WTC11 (cell line): ENCODE results near the gene RFPL1. TPM values are rescaled to one million over a fixed set of nuclear protein-coding genes. Genes with fewer than 3 reads are reported as not detected.
A peak's percentile ranks its signal among the peaks of the same experiment; 100 is the strongest.

Experiments used
- ATAC-seq: fragments of 200-7000 bp; cut with Tn5 transposase; 2 replicates; pipeline ENCODE4 v1.10.0; 2021; ENCODE audit warnings: mild to moderate bottlenecking, moderate library complexity
- CTCF ChIA-PET: fragments of 300-600 bp; sonication (Branson Sonifier 250); formaldehyde crosslinking; loops from one replicate; lab custom pipeline; 2021; ENCODE audit warnings: antibody characterized with exemption; lab: Charles Lee
- POLR2A ChIA-PET: fragments of 350-600 bp; sonication (Branson Sonifier 250); formaldehyde crosslinking; loops from one replicate; lab custom pipeline; 2021; ENCODE audit warnings: antibody characterized with exemption; lab: Charles Lee
- DNase-seq: peaks from one replicate; pipeline ENCODE4 v3.0.0; 2021; ENCODE audit warnings: low spot score
- H3K27ac Mint-ChIP-seq: 2 replicates; pipeline ENCODE4 v1.8.0; 2021; ENCODE audit warnings: mixed read lengths
- H3K27me3 Mint-ChIP-seq: 2 replicates; pipeline ENCODE4 v1.8.0; 2021; ENCODE audit warnings: low read depth, mild to moderate bottlenecking, moderate library complexity, mixed read lengths
- H3K36me3 Mint-ChIP-seq: 2 replicates; pipeline ENCODE4 v1.8.0; 2021; ENCODE audit warnings: mixed read lengths
- H3K4me1 Mint-ChIP-seq: 2 replicates; pipeline ENCODE4 v1.8.0; 2022; ENCODE audit warnings: mixed read lengths
- H3K4me3 Mint-ChIP-seq: 2 replicates; pipeline ENCODE4 v1.8.0; 2021; ENCODE audit warnings: mild to moderate bottlenecking, moderate library complexity, mixed read lengths
- H3K9me3 Mint-ChIP-seq: 2 replicates; pipeline ENCODE4 v1.8.0; 2021; ENCODE audit warnings: mixed read lengths
- CBFB ChIP-seq: sonication (generic); formaldehyde crosslinking; IDR thresholded peaks from 2 replicates; pipeline ENCODE4 v1.8.1; 2022; ENCODE audit warnings: mild to moderate bottlenecking, low read depth, missing genetic modification reagents
- FOXK1 ChIP-seq: sonication (generic); formaldehyde crosslinking; IDR thresholded peaks from 2 replicates; pipeline ENCODE4 v1.8.0; 2022; ENCODE audit warnings: mild to moderate bottlenecking, moderate library complexity, missing genetic modification reagents
- GRHL2 ChIP-seq: fragments of 250-450 bp; sonication (Bioruptor Pico); IDR thresholded peaks from 2 replicates; pipeline ENCODE4 v1.8.0; 2022; ENCODE audit warnings: mild to moderate bottlenecking, moderate library complexity; ENCODE audit not compliant: insufficient replicate concordance, severe bottlenecking
- IRF2 ChIP-seq: sonication (generic); formaldehyde crosslinking; IDR thresholded peaks from 2 replicates; pipeline ENCODE4 v1.8.0; 2022; ENCODE audit warnings: low read depth, missing genetic modification reagents, borderline replicate concordance
- NR3C1 ChIP-seq: sonication (generic); formaldehyde crosslinking; conservative IDR thresholded peaks from 2 replicates; pipeline ENCODE4 v1.8.1; 2023; ENCODE audit warnings: low read depth, mild to moderate bottlenecking, missing genetic modification reagents
- TEAD1 ChIP-seq: sonication (generic); formaldehyde crosslinking; IDR thresholded peaks from 2 replicates; pipeline ENCODE4 v1.8.0; 2022; ENCODE audit warnings: mild to moderate bottlenecking, missing genetic modification reagents
- ZNF121 ChIP-seq: sonication (generic); formaldehyde crosslinking; IDR thresholded peaks from 2 replicates; pipeline ENCODE4 v1.8.0; 2023; ENCODE audit warnings: missing genetic modification reagents
- ZNF138 ChIP-seq: sonication (generic); formaldehyde crosslinking; conservative IDR thresholded peaks from 2 replicates; pipeline ENCODE4 v1.8.1; 2022; ENCODE audit warnings: mild to moderate bottlenecking, moderate library complexity, missing genetic modification reagents
- ZNF281 ChIP-seq: sonication (generic); formaldehyde crosslinking; IDR thresholded peaks from 2 replicates; pipeline ENCODE4 v1.8.0; 2023; ENCODE audit warnings: mild to moderate bottlenecking, missing genetic modification reagents
- ZNF671 ChIP-seq: fragments of 250-450 bp; sonication (Bioruptor Pico); IDR thresholded peaks from 2 replicates; pipeline ENCODE4 v1.8.0; 2021; ENCODE audit warnings: mild to moderate bottlenecking
- total RNA-seq: library from RNA; stranded (reverse); gene quantifications from 3 replicates; pipeline ENCODE4 v1.2.3, GENCODE V29; 2021
- TF ChIP-seq, protein P1 (sequence below): sonication (generic); formaldehyde crosslinking; IDR thresholded peaks from 2 replicates; pipeline ENCODE4 v1.8.1; 2022; ENCODE audit warnings: low read depth, mild to moderate bottlenecking, moderate library complexity, missing genetic modification reagents, borderline replicate concordance
- TF ChIP-seq, protein P2 (sequence below): fragments of 250-450 bp; sonication (Bioruptor Pico); IDR thresholded peaks from 2 replicates; pipeline ENCODE4 v1.9.0; 2021; ENCODE audit warnings: mild to moderate bottlenecking
- TF ChIP-seq, protein P3 (sequence below): sonication (generic); formaldehyde crosslinking; IDR thresholded peaks from 2 replicates; pipeline ENCODE4 v1.8.0; 2022; ENCODE audit warnings: missing genetic modification reagents
- TF ChIP-seq, protein P4 (sequence below): sonication (generic); formaldehyde crosslinking; conservative IDR thresholded peaks from 2 replicates; pipeline ENCODE4 v1.8.1; 2022; ENCODE audit warnings: mild to moderate bottlenecking, missing genetic modification reagents

The RFPL1 gene
- total RNA-seq, 1 experiment from 2014 or later: not detected

DNA sequence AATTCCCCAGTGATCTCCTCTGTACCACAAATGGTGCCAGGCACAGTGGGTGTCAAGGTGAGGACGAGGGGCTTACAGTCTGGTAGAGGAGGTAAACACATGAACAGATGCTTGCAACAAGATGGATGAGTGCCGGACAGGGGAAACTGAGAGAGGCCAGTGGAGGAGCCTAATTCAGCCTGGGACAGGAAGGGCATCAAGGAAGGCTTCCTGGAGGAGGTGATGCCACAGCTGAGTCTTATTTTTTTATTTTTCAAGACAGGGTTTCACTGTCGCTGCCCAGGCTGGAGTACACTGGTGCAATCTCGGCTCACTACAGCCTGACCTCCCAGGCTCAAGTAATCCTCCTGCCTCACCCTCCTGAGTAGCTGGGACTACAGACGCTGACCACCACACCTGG lies 22.9 kb downstream of the RFPL1 start (continued):
- TF ChIP-seq ZNF138 (CRISPR knock-in tag) (no peak), TEAD1 (CRISPR knock-in tag) (no peak), ZNF121 (CRISPR knock-in tag) (no peak), CBFB (CRISPR knock-in tag) (no peak), NR3C1 (no peak), IRF2 (CRISPR knock-in tag) (no peak), GRHL2 (CRISPR knock-in tag) (no peak)
- TF ChIP-seq, all 79 proteins: peak for 0

- ATAC-seq (peak; percentile 38), DNase-seq (no peak)
- H3K4me3 Mint-ChIP-seq: no peak overlapping the region
- peaks cover 4% of the 10 kb centered on the region; the same call in 1 of the 2 replicates for H3K27me3 Mint-ChIP-seq
- TF ChIP-seq FOXK1: no peak
- TF ChIP-seq, protein P1, sequence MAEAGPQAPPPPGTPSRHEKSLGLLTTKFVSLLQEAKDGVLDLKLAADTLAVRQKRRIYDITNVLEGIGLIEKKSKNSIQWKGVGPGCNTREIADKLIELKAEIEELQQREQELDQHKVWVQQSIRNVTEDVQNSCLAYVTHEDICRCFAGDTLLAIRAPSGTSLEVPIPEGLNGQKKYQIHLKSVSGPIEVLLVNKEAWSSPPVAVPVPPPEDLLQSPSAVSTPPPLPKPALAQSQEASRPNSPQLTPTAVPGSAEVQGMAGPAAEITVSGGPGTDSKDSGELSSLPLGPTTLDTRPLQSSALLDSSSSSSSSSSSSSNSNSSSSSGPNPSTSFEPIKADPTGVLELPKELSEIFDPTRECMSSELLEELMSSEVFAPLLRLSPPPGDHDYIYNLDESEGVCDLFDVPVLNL (CRISPR knock-in tag): no peak
- TF ChIP-seq, protein P2, sequence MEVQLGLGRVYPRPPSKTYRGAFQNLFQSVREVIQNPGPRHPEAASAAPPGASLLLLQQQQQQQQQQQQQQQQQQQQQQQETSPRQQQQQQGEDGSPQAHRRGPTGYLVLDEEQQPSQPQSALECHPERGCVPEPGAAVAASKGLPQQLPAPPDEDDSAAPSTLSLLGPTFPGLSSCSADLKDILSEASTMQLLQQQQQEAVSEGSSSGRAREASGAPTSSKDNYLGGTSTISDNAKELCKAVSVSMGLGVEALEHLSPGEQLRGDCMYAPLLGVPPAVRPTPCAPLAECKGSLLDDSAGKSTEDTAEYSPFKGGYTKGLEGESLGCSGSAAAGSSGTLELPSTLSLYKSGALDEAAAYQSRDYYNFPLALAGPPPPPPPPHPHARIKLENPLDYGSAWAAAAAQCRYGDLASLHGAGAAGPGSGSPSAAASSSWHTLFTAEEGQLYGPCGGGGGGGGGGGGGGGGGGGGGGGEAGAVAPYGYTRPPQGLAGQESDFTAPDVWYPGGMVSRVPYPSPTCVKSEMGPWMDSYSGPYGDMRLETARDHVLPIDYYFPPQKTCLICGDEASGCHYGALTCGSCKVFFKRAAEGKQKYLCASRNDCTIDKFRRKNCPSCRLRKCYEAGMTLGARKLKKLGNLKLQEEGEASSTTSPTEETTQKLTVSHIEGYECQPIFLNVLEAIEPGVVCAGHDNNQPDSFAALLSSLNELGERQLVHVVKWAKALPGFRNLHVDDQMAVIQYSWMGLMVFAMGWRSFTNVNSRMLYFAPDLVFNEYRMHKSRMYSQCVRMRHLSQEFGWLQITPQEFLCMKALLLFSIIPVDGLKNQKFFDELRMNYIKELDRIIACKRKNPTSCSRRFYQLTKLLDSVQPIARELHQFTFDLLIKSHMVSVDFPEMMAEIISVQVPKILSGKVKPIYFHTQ: no peak
- no peak for TF ChIP-seq ZNF281 (CRISPR knock-in tag)
- no peak for TF ChIP-seq ZNF671 (CRISPR knock-in tag)
- TF ChIP-seq, protein P3, sequence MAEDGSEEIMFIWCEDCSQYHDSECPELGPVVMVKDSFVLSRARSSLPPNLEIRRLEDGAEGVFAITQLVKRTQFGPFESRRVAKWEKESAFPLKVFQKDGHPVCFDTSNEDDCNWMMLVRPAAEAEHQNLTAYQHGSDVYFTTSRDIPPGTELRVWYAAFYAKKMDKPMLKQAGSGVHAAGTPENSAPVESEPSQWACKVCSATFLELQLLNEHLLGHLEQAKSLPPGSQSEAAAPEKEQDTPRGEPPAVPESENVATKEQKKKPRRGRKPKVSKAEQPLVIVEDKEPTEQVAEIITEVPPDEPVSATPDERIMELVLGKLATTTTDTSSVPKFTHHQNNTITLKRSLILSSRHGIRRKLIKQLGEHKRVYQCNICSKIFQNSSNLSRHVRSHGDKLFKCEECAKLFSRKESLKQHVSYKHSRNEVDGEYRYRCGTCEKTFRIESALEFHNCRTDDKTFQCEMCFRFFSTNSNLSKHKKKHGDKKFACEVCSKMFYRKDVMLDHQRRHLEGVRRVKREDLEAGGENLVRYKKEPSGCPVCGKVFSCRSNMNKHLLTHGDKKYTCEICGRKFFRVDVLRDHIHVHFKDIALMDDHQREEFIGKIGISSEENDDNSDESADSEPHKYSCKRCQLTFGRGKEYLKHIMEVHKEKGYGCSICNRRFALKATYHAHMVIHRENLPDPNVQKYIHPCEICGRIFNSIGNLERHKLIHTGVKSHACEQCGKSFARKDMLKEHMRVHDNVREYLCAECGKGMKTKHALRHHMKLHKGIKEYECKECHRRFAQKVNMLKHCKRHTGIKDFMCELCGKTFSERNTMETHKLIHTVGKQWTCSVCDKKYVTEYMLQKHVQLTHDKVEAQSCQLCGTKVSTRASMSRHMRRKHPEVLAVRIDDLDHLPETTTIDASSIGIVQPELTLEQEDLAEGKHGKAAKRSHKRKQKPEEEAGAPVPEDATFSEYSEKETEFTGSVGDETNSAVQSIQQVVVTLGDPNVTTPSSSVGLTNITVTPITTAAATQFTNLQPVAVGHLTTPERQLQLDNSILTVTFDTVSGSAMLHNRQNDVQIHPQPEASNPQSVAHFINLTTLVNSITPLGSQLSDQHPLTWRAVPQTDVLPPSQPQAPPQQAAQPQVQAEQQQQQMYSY (CRISPR knock-in tag): no peak
- TF ChIP-seq, protein P4, sequence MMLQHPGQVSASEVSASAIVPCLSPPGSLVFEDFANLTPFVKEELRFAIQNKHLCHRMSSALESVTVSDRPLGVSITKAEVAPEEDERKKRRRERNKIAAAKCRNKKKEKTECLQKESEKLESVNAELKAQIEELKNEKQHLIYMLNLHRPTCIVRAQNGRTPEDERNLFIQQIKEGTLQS (CRISPR knock-in tag): no peak
- ChIA-PET POLR2A (interaction anchor here (0.6 kb wide), 1 partner anchor 95 kb away, joined by 5 read pairs; no protein-coding TSS in a partner anchor), CTCF (interaction anchor here (0.6 kb wide), 1 partner anchor 34 kb away, joined by 3 read pairs; no protein-coding TSS in a partner anchor)
- no peaks in the 10 kb centered on the region for H3K9me3 Mint-ChIP-seq
- no peaks in the 10 kb centered on the region for H3K36me3 Mint-ChIP-seq
- H3K4me1 Mint-ChIP-seq: peaks cover 5% of the 10 kb centered on the region
- H3K27ac Mint-ChIP-seq: 0 out of 2 replicates have a peak overlapping the region, but pooled peaks have one; percentile 2
These were observed 25.2 kb downstream of the RFPL1 start for GRCh38 chr22:29463629-29464028.
